Esophagus squamous epithelium (tissue), 5 donors: Measurements from ENCODE around the gene PRDM2. TPM values are rescaled to one million over a fixed set of nuclear protein-coding genes. Genes with fewer than 3 reads are reported as not detected.
A peak's percentile ranks its signal among the peaks of the same experiment; 100 is the strongest.

Source experiments
- DNase-seq: peaks from one replicate; lab custom pipeline; 2025; lab: John Stamatoyannopoulos, UW
- H3K27ac ChIP-seq, 4 donors: fragments of 200-600 bp; sonication (generic); one replicate each; pipeline ENCODE4 v1.5.1; 2016 to 2019; ENCODE audit warnings: mild to moderate bottlenecking in 1 of 4
- H3K27me3 ChIP-seq, 4 donors: fragments of 200-600 bp; sonication (generic); 1 replicate in 3 of 4; 2 replicates in 1 of 4; pipeline versions ENCODE4 v1.5.1 to v1.6.0; 2017 to 2021; ENCODE audit warnings: antibody characterized with exemption in 1 of 4
- H3K36me3 ChIP-seq, 3 donors: fragments of 200-600 bp; sonication (generic); one replicate each; pipeline ENCODE4 v1.5.1; 2016 to 2019
- H3K4me1 ChIP-seq, 3 donors: fragments of 200-600 bp; sonication (generic); one replicate each; pipeline ENCODE4 v1.5.1; 2017 to 2019
- H3K4me3 ChIP-seq, 4 donors: fragments of 200-600 bp; sonication (generic); 1 replicate in 3 of 4; 2 replicates in 1 of 4; pipeline ENCODE4 v1.5.1; 2016 to 2019; ENCODE audit warnings: mild to moderate bottlenecking in 2 of 4, moderate library complexity in 1 of 4
- H3K9me3 ChIP-seq, 3 donors: fragments of 200-600 bp; sonication (generic); one replicate each; pipeline ENCODE4 v1.5.1; 2016 to 2019
- CTCF ChIP-seq, 6 experiments: fragments of 450-650 bp in 4 of 6; fragments of 200-600 bp in 2 of 6; sonication (generic) in 2 of 6; IDR thresholded peaks; one replicate each; pipeline ENCODE4 v1.5.1; 2016 to 2019; ENCODE audit warnings: antibody characterized with exemption in 6 of 6, mild to moderate bottlenecking in 4 of 6, moderate library complexity in 4 of 6
- POLR2A ChIP-seq, 4 donors: fragments of 450-650 bp; IDR thresholded peaks; one replicate each; pipeline ENCODE4 v1.6.1; 2017; ENCODE audit warnings: antibody characterized with exemption in 4 of 4, mild to moderate bottlenecking in 4 of 4, moderate library complexity in 3 of 4
- WGBS, 2 donors: methylation state at CpG; one replicate each; pipeline ENCODE4 v1.1.5; 2018; 5-methylcytosine and 5-hydroxymethylcytosine counted together
- intact Hi-C: fragments of 100-400 bp; cut with DNase I; formaldehyde crosslinking; loops from one replicate; pipeline ENCODE4 v1.15.0; 2022
- total RNA-seq, 4 donors: library from RNA; depleted of rRNA; stranded (reverse); fragments of >200 nt; gene quantifications; one replicate each; pipeline ENCODE4 v1.1.0, GENCODE V29; 2016
- donor health status: DM: yes; HTN: yes; CAD: no.

PRDM2 gene
- 10 to 100 TPM; 19.2 to 37.4 (median 26.2) TPM for total RNA-seq

GRCh38 chr1:13699936-13700520 is at the start of gene PRDM2:
Gene PRDM2 (plus strand): TSS chr1:13700188. CDS start chr1:13715606, 15,418 bp downstream.
- no peak for DNase-seq
- Histone ChIP-seq H3K4me1 (peaks cover 5 to 42% (median 6%) of the 10 kb centered on the region in 3 donors), H3K9me3 (no peaks in the 10 kb centered on the region), H3K27me3 (peaks cover 0 to 15% (median 0%) of the 10 kb centered on the region in 4 donors), H3K4me3 (peak within 1 kb of the TSS; percentile 69 to 91 (median 76)), H3K27ac (peak within 1 kb of the TSS; percentile 93 to 97 (median 97)), H3K36me3 (no peaks in the 10 kb centered on the region)
- intact Hi-C loops: no loop called here
- TF ChIP-seq POLR2A (IDR thresholded peaks at IDR 0.05) (peak in 2 of 4 donors; percentile 33 to 36), CTCF (IDR thresholded peaks at IDR 0.05) (no peak)
- 0% methylated on average over 3 of the region's 87 CpGs; no CpG with 5 or more reads in 1 of the 2 donors for WGBS, 2 donors

GRCh38 chr1:13651279-13651678 is 48.7 kb upstream of the PRDM2 start:
- Histone ChIP-seq H3K4me3 (no peak overlapping the region), H3K27me3 (no peaks in the 10 kb centered on the region), H3K9me3 (no peaks in the 10 kb centered on the region), H3K4me1 (peaks cover 0 to 5% (median 0%) of the 10 kb centered on the region in 3 donors), H3K27ac (no peak overlapping the region), H3K36me3 (no peaks in the 10 kb centered on the region)
- intact Hi-C loops: no loop called here
- no peak for TF ChIP-seq POLR2A (IDR thresholded peaks at IDR 0.05)
- no peak for TF ChIP-seq CTCF (IDR thresholded peaks at IDR 0.05)
- DNase-seq: no peak
- 15 to 19% methylated on average over 3 of the region's 3 CpGs for WGBS, 2 donors

GRCh38 chr1:13652238-13652637 is 47.8 kb upstream of the PRDM2 start:
- Histone ChIP-seq H3K4me1 (peaks cover 0 to 5% (median 0%) of the 10 kb centered on the region in 3 donors), H3K27me3 (no peaks in the 10 kb centered on the region), H3K36me3 (no peaks in the 10 kb centered on the region), H3K4me3 (no peak overlapping the region), H3K27ac (no peak overlapping the region), H3K9me3 (no peaks in the 10 kb centered on the region)
- WGBS, 2 donors: 91 to 100% methylated on average over 1 of the region's 1 CpG
- intact Hi-C loops: no loop called here
- TF ChIP-seq POLR2A (IDR thresholded peaks at IDR 0.05) (no peak), CTCF (IDR thresholded peaks at IDR 0.05) (no peak)
- DNase-seq: no peak

GRCh38 chr1:13661539-13661938 is 38.4 kb upstream of the PRDM2 start:
- Histone ChIP-seq H3K4me3 (no peak overlapping the region), H3K36me3 (no peaks in the 10 kb centered on the region), H3K27ac (peak overlapping the region; percentile 54 to 72 (median 68)), H3K27me3 (no peaks in the 10 kb centered on the region), H3K9me3 (no peaks in the 10 kb centered on the region), H3K4me1 (peaks cover 4 to 55% (median 28%) of the 10 kb centered on the region in 3 donors)
- no peak for DNase-seq
- WGBS, 2 donors: 27 to 34% methylated on average over 4 of the region's 5 CpGs
- intact Hi-C loops: loop anchor here (10.0 kb wide), 1 partner anchor 143 kb away; no protein-coding TSS in a partner anchor
- TF ChIP-seq POLR2A (IDR thresholded peaks at IDR 0.05) (no peak), CTCF (IDR thresholded peaks at IDR 0.05) (no peak)

- no peaks in the 10 kb centered on the region for H3K9me3 ChIP-seq
- no peak overlapping the region for H3K4me3 ChIP-seq
- TF ChIP-seq CTCF (IDR thresholded peaks at IDR 0.05): no peak
- no peak for TF ChIP-seq POLR2A (IDR thresholded peaks at IDR 0.05)
- no peaks in the 10 kb centered on the region for H3K36me3 ChIP-seq
- peak overlapping the region; percentile 59 to 72 (median 68) for H3K27ac ChIP-seq
- intact Hi-C loops: loop anchor here (10.0 kb wide), 1 partner anchor 142 kb away; no protein-coding TSS in a partner anchor
- DNase-seq: no peak
- H3K27me3 ChIP-seq: no peaks in the 10 kb centered on the region
- H3K4me1 ChIP-seq: peaks cover 4 to 55% (median 28%) of the 10 kb centered on the region in 3 donors
- WGBS, 2 donors: 28 to 32% methylated on average over 4 of the region's 4 CpGs
Measured at GRCh38 chr1:13662493-13662892, 37.5 kb upstream of the PRDM2 start.
